ENCODE results near the gene TTC7B.

DNA sequence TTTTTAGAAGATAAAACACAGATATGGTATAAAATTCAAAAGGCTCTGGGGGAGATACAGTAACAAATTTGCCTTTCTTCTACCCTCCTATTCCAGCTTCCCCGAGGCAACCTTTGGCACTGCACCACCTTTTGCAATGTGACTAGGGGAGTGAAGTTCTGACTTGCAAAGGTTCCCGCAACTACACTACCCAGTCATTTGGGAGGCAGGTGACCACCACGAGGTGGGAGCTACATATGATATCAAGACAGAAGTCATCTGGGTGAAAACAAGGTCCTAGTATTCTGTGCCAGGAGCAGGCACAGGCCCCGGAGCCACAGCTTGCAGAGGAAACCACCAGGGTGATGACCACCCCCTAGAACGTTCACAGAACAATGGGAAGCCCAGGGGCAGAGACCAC lies 141.5 kb downstream of the TTC7B start:
- TF ChIP-seq, protein P1, sequence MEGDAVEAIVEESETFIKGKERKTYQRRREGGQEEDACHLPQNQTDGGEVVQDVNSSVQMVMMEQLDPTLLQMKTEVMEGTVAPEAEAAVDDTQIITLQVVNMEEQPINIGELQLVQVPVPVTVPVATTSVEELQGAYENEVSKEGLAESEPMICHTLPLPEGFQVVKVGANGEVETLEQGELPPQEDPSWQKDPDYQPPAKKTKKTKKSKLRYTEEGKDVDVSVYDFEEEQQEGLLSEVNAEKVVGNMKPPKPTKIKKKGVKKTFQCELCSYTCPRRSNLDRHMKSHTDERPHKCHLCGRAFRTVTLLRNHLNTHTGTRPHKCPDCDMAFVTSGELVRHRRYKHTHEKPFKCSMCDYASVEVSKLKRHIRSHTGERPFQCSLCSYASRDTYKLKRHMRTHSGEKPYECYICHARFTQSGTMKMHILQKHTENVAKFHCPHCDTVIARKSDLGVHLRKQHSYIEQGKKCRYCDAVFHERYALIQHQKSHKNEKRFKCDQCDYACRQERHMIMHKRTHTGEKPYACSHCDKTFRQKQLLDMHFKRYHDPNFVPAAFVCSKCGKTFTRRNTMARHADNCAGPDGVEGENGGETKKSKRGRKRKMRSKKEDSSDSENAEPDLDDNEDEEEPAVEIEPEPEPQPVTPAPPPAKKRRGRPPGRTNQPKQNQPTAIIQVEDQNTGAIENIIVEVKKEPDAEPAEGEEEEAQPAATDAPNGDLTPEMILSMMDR (IDR thresholded peaks at IDR 0.05; ENCODE audit: insufficient read depth, low read length, poor library complexity, severe bottlenecking): no peak
- TF ChIP-seq EZH2phosphoT487 (conservative IDR thresholded peaks at IDR 0.05; ENCODE audit: low read length): no peak

All from SU-DHL-6 (cell line).